ENCODE results near the gene ZNF557.

The ZNF557 gene

GRCh38 chr19:7126132-7126531 lies 56.6 kb downstream of the ZNF557 start:
- no peak for DNase-seq (ENCODE audit: low read depth)

GRCh38 chr19:7130043-7130442 lies 60.5 kb downstream of the ZNF557 start:
- DNase-seq (ENCODE audit: low read depth): no peak

GRCh38 chr19:7132054-7132453 lies 62.6 kb downstream of the ZNF557 start:
- DNase-seq (ENCODE audit: low read depth): no peak

- no peak for DNase-seq (ENCODE audit: low read depth)
Observed at GRCh38 chr19:7137120-7137519, 67.6 kb downstream of the ZNF557 start.

All from stimulated activated CD8-positive, alpha-beta memory T cell treated with anti-CD3 and anti-CD28 coated beads, Interleukin-4, amount 100 ng/mL, for 24 hours (primary cell).